Panc1 (cell line): ENCODE data around the gene ZNF615. TPM values are rescaled to one million over a fixed set of nuclear protein-coding genes. Genes with fewer than 3 reads are reported as not detected.

Experiments used
- ATAC-seq: fragments of 200-7000 bp; cut with Tn5 transposase; 2 replicates; pipeline ENCODE4 v1.9.1; 2020; ENCODE audit warnings: mild to moderate bottlenecking, moderate library complexity
- BruUV-seq: library from RNA; stranded (reverse); fragments of 400-500 nt; replicated peaks from 2 replicates; lab custom pipeline; 2021; lab: Mats Ljungman, UMichigan
- CTCF ChIA-PET: fragments of 300-600 bp; sonication (Branson Sonifier 250); formaldehyde crosslinking; loops from one replicate; lab custom pipeline; 2022; ENCODE audit warnings: antibody characterized with exemption; lab: Charles Lee
- POLR2A ChIA-PET: fragments of 300-600 bp; sonication (Branson Sonifier 250); formaldehyde crosslinking; loops from one replicate; lab custom pipeline; 2022; ENCODE audit warnings: antibody characterized with exemption; lab: Charles Lee
- DNase-seq: peaks from one replicate; pipeline ENCODE4 v3.0.0-alpha.2; 2010; ENCODE audit warnings: low read depth, low spot score
- H3K27ac ChIP-seq: 2 replicates; pipeline ENCODE4 v1.5.1; 2011; ENCODE audit warnings: mild to moderate bottlenecking, low read length, inconsistent platforms
- H3K27me3 ChIP-seq: fragments of 200-500 bp; sonication (Bioruptor generic); 2 replicates; pipeline ENCODE4 v1.6.0; 2014; ENCODE audit warnings: low read length, inconsistent platforms; ENCODE audit not compliant: control insufficient read depth, insufficient read depth
- H3K36me3 ChIP-seq: fragments of 200-500 bp; sonication (Bioruptor generic); 2 replicates; pipeline ENCODE4 v1.5.1; 2014; ENCODE audit warnings: inconsistent platforms, mild to moderate bottlenecking, low read length, moderate library complexity; ENCODE audit not compliant: control insufficient read depth, insufficient read depth
- H3K4me1 ChIP-seq: 2 replicates; pipeline ENCODE4 v1.5.1; 2011; ENCODE audit warnings: inconsistent platforms, mild to moderate bottlenecking, low read length, moderate library complexity; ENCODE audit not compliant: control insufficient read depth, insufficient read depth
- H3K4me3 ChIP-seq, 2 experiments: 2 replicates each; pipeline ENCODE4 v1.5.1; 2011 to 2012; ENCODE audit warnings: low read depth in 2 of 2, low read length in 2 of 2, mild to moderate bottlenecking in 2 of 2, inconsistent platforms in 1 of 2, moderate library complexity in 1 of 2
- H3K9me3 ChIP-seq: fragments of 200-500 bp; sonication (Bioruptor generic); 2 replicates; pipeline ENCODE4 v1.5.1; 2014; ENCODE audit warnings: low read depth, mild to moderate bottlenecking, inconsistent platforms, low read length, moderate library complexity; ENCODE audit not compliant: control insufficient read depth, insufficient read depth
- CTCF ChIP-seq: fragments of 450-650 bp; IDR thresholded peaks from 2 replicates; pipeline ENCODE4 v1.5.1; 2017; ENCODE audit warnings: mild to moderate bottlenecking
- POLR2AphosphoS5 ChIP-seq: IDR thresholded peaks from 2 replicates; pipeline ENCODE4 v1.6.1; 2012; ENCODE audit warnings: mild to moderate bottlenecking, low read depth, low read length, moderate library complexity
- REST ChIP-seq, 2 experiments: IDR thresholded peaks; 2 replicates each; pipeline ENCODE4 v1.6.1; 2011 to 2012; ENCODE audit warnings: low read depth in 2 of 2, control low read depth in 1 of 2, low read length in 1 of 2, mild to moderate bottlenecking in 1 of 2, moderate library complexity in 1 of 2; ENCODE audit not compliant: insufficient read depth in 1 of 2
- SIN3A ChIP-seq: IDR thresholded peaks from 2 replicates; pipeline ENCODE4 v1.6.1; 2012; ENCODE audit warnings: low read depth, mild to moderate bottlenecking, low read length, moderate library complexity, borderline replicate concordance; ENCODE audit not compliant: insufficient read depth
- TCF7L2 ChIP-seq: IDR thresholded peaks from 2 replicates; pipeline ENCODE4 v1.6.1; 2011; ENCODE audit warnings: mild to moderate bottlenecking, low read depth, low read length, inconsistent platforms
- in situ Hi-C: cut with HindIII; loops from 2 replicates; pipeline ENCODE4 v1.10.0; 2016; ENCODE audit warnings: low sequenced_read_pairs, low pct_unique_long_range_greater_than_20kb
- intact Hi-C: fragments of 100-400 bp; cut with micrococcal nuclease; formaldehyde crosslinking; loops from one replicate; pipeline ENCODE4 v1.10.0; 2022; ENCODE audit not compliant: unreplicated experiment
- total RNA-seq: library from RNA; stranded (reverse); gene quantifications from one replicate; pipeline ENCODE4 v1.2.1, GENCODE V29; 2021; ENCODE audit not compliant: unreplicated experiment

ZNF615 gene
- total RNA-seq, 1 experiment from 2014 or later, result 3.6 TPM

- no peak for TF ChIP-seq CTCF
- no peak for TF ChIP-seq TCF7L2
- TF ChIP-seq POLR2AphosphoS5, result no peak
- no peak for TF ChIP-seq SIN3A
- TF ChIP-seq REST (IDR thresholded peaks at IDR 0.05; ENCODE audit: insufficient read depth in 1 of 2, low read depth in 2 of 2, low read length in 1 of 2), result no peak
- no peak overlapping the region for H3K27ac ChIP-seq
- no TSS peak for BruUV-seq
- ATAC-seq (no peak), DNase-seq (no peak)
- H3K4me1 ChIP-seq, result no peaks in the 10 kb centered on the region
- H3K4me3 ChIP-seq, result no peak overlapping the region
- H3K9me3 ChIP-seq, result peaks cover 43% of the 10 kb centered on the region; the same call in 1 of the 2 replicates
- in situ Hi-C loops (no loop called here), intact Hi-C loops (no loop called here)
- no peaks in the 10 kb centered on the region for H3K27me3 ChIP-seq
- ChIA-PET POLR2A (no interaction called here), CTCF (no interaction called here)
- peaks cover 2% of the 10 kb centered on the region; the same call in 1 of the 2 replicates for H3K36me3 ChIP-seq
These were observed 26.2 kb upstream of the ZNF615 start for GRCh38 chr19:52034051-52034728.

- Histone ChIP-seq H3K36me3 (peaks cover 3% of the 10 kb centered on the region; the same call in 1 of the 2 replicates), H3K27ac (peak overlapping the region; percentile 88), H3K27me3 (no peaks in the 10 kb centered on the region), H3K9me3 (peaks cover 44% of the 10 kb centered on the region; the same call in 1 of the 2 replicates), H3K4me3 (peak overlapping the region; percentile 82 to 93), H3K4me1 (no peaks in the 10 kb centered on the region)
- TSS peak; percentile 88 for BruUV-seq
- DNase-seq, result no peak
- intact Hi-C loops (no loop called here), in situ Hi-C loops (no loop called here)
- POLR2A ChIA-PET, result no interaction called here
- CTCF ChIA-PET, result no interaction called here
- ATAC-seq, result peak; percentile 52
- TF ChIP-seq POLR2AphosphoS5 (no peak), TCF7L2 (no peak), SIN3A (no peak), REST (IDR thresholded peaks at IDR 0.05; ENCODE audit: insufficient read depth in 1 of 2, low read depth in 2 of 2, low read length in 1 of 2) (no peak), CTCF (no peak)
These were observed 20.7 kb upstream of the ZNF615 start for GRCh38 chr19:52028780-52029123.
